Activated naive CD4-positive, alpha-beta T cell treated with anti-CD3 and anti-CD28 coated beads, Interleukin-2, amount 50 U/mL, for 24 hours (primary cell): ENCODE measurements around the gene TRIM44.

ENCODE experiments used
- H3K27ac Mint-ChIP-seq: one replicate; pipeline ENCODE4 v1.8.0; 2021; ENCODE audit warnings: mild to moderate bottlenecking, mixed read lengths
- H3K27me3 Mint-ChIP-seq: one replicate; pipeline ENCODE4 v1.8.0; 2021; ENCODE audit warnings: mixed read lengths
- H3K36me3 Mint-ChIP-seq: one replicate; pipeline ENCODE4 v1.8.0; 2021; ENCODE audit warnings: mixed read lengths
- H3K4me1 Mint-ChIP-seq: one replicate; pipeline ENCODE4 v1.8.0; 2021; ENCODE audit warnings: mixed read lengths
- H3K4me3 Mint-ChIP-seq: one replicate; pipeline ENCODE4 v1.8.0; 2021; ENCODE audit warnings: mild to moderate bottlenecking, mixed read lengths
- H3K9me3 Mint-ChIP-seq: one replicate; pipeline ENCODE4 v1.8.0; 2021; ENCODE audit warnings: mixed read lengths

Gene TRIM44

GRCh38 chr11:35662649-35663407 lies at the start of gene TRIM44:
TSS of gene TRIM44 (plus strand) at chr11:35662775. CDS start at chr11:35663112, 337 bp downstream.
- H3K4me1 Mint-ChIP-seq = peaks cover 53% of the 10 kb centered on the region
- H3K4me3 Mint-ChIP-seq = peak within 1 kb of the TSS; percentile 97
- peaks cover 34% of the 10 kb centered on the region for H3K36me3 Mint-ChIP-seq
- H3K27me3 Mint-ChIP-seq = peaks cover 2% of the 10 kb centered on the region
- H3K9me3 Mint-ChIP-seq = peaks cover 19% of the 10 kb centered on the region
- peak within 1 kb of the TSS; percentile 99 for H3K27ac Mint-ChIP-seq

GRCh38 chr11:35614939-35615569 lies 47.5 kb upstream of the TRIM44 start:
- H3K27ac Mint-ChIP-seq = no peak overlapping the region
- H3K9me3 Mint-ChIP-seq = no peaks in the 10 kb centered on the region
- peaks cover 9% of the 10 kb centered on the region for H3K4me1 Mint-ChIP-seq
- H3K27me3 Mint-ChIP-seq = peaks cover 27% of the 10 kb centered on the region
- no peaks in the 10 kb centered on the region for H3K36me3 Mint-ChIP-seq
- H3K4me3 Mint-ChIP-seq = no peak overlapping the region

GRCh38 chr11:35615921-35616900 lies 46.4 kb upstream of the TRIM44 start:
- Mint-ChIP-seq H3K4me3 (peak overlapping the region; percentile 33), H3K27me3 (peaks cover 34% of the 10 kb centered on the region), H3K4me1 (peaks cover 10% of the 10 kb centered on the region)

GRCh38 chr11:35617316-35617686 lies 45.3 kb upstream of the TRIM44 start:
- peaks cover 10% of the 10 kb centered on the region for H3K4me1 Mint-ChIP-seq
- H3K36me3 Mint-ChIP-seq = no peaks in the 10 kb centered on the region
- H3K9me3 Mint-ChIP-seq = no peaks in the 10 kb centered on the region
- H3K4me3 Mint-ChIP-seq = peak overlapping the region; percentile 82
- peaks cover 38% of the 10 kb centered on the region for H3K27me3 Mint-ChIP-seq
- H3K27ac Mint-ChIP-seq = no peak overlapping the region

More at GRCh38 chr11:35615921-35616900, 46.4 kb upstream of the TRIM44 start:
- Mint-ChIP-seq H3K9me3 (no peaks in the 10 kb centered on the region), H3K36me3 (no peaks in the 10 kb centered on the region), H3K27ac (no peak overlapping the region)

GRCh38 chr11:35617687-35618496 lies 44.7 kb upstream of the TRIM44 start, which contains the start of gene FJX1:
TSS of gene FJX1 (plus strand) at chr11:35618460. CDS start at chr11:35618637, 177 bp downstream.
- H3K9me3 Mint-ChIP-seq = no peaks in the 10 kb centered on the region
- no peak within 1 kb of the TSS for H3K27ac Mint-ChIP-seq
- H3K4me3 Mint-ChIP-seq = peak within 1 kb of the TSS; percentile 82
- H3K4me1 Mint-ChIP-seq = peaks cover 10% of the 10 kb centered on the region
- peaks cover 38% of the 10 kb centered on the region for H3K27me3 Mint-ChIP-seq
- H3K36me3 Mint-ChIP-seq = no peaks in the 10 kb centered on the region

GRCh38 chr11:35618497-35619115 lies 44.0 kb upstream of the TRIM44 start:
- Mint-ChIP-seq H3K36me3 (no peaks in the 10 kb centered on the region), H3K4me3 (no peak overlapping the region), H3K27ac (no peak overlapping the region), H3K9me3 (no peaks in the 10 kb centered on the region), H3K27me3 (peaks cover 38% of the 10 kb centered on the region), H3K4me1 (peaks cover 10% of the 10 kb centered on the region)

GRCh38 chr11:35619116-35619854 lies 43.3 kb upstream of the TRIM44 start:
- H3K4me1 Mint-ChIP-seq = peaks cover 10% of the 10 kb centered on the region
- no peaks in the 10 kb centered on the region for H3K36me3 Mint-ChIP-seq
- H3K27me3 Mint-ChIP-seq = peaks cover 41% of the 10 kb centered on the region
- H3K27ac Mint-ChIP-seq = no peak overlapping the region
- no peaks in the 10 kb centered on the region for H3K9me3 Mint-ChIP-seq
- H3K4me3 Mint-ChIP-seq = peak overlapping the region; percentile 76

GRCh38 chr11:35619855-35620640 lies 42.5 kb upstream of the TRIM44 start:
- Mint-ChIP-seq H3K27me3 (peaks cover 41% of the 10 kb centered on the region), H3K27ac (no peak overlapping the region), H3K9me3 (no peaks in the 10 kb centered on the region), H3K36me3 (no peaks in the 10 kb centered on the region), H3K4me1 (peaks cover 10% of the 10 kb centered on the region), H3K4me3 (peak overlapping the region; percentile 76)

- Mint-ChIP-seq H3K4me1 (peaks cover 10% of the 10 kb centered on the region), H3K36me3 (no peaks in the 10 kb centered on the region), H3K4me3 (no peak overlapping the region), H3K27ac (no peak overlapping the region), H3K9me3 (no peaks in the 10 kb centered on the region), H3K27me3 (peaks cover 38% of the 10 kb centered on the region)
Measured at GRCh38 chr11:35620795-35621194, 41.8 kb upstream of the TRIM44 start.

GRCh38 chr11:35621620-35622019 lies 41.0 kb upstream of the TRIM44 start:
- peaks cover 10% of the 10 kb centered on the region for H3K4me1 Mint-ChIP-seq
- peaks cover 42% of the 10 kb centered on the region for H3K27me3 Mint-ChIP-seq
- no peaks in the 10 kb centered on the region for H3K36me3 Mint-ChIP-seq
- no peaks in the 10 kb centered on the region for H3K9me3 Mint-ChIP-seq
- H3K27ac Mint-ChIP-seq = no peak overlapping the region
- H3K4me3 Mint-ChIP-seq = peak overlapping the region; percentile 33

- Mint-ChIP-seq H3K27me3 (peaks cover 40% of the 10 kb centered on the region), H3K27ac (no peak overlapping the region), H3K4me3 (no peak overlapping the region), H3K9me3 (no peaks in the 10 kb centered on the region), H3K36me3 (no peaks in the 10 kb centered on the region), H3K4me1 (peaks cover 10% of the 10 kb centered on the region)
Measured at GRCh38 chr11:35622070-35622469, 40.5 kb upstream of the TRIM44 start.

- H3K4me1 Mint-ChIP-seq = peaks cover 5% of the 10 kb centered on the region
- H3K4me3 Mint-ChIP-seq = no peak overlapping the region
- H3K9me3 Mint-ChIP-seq = no peaks in the 10 kb centered on the region
- H3K36me3 Mint-ChIP-seq = no peaks in the 10 kb centered on the region
- H3K27me3 Mint-ChIP-seq = peaks cover 42% of the 10 kb centered on the region
- no peak overlapping the region for H3K27ac Mint-ChIP-seq
Measured at GRCh38 chr11:35623621-35624168, 38.9 kb upstream of the TRIM44 start.

- Mint-ChIP-seq H3K27ac (no peak overlapping the region), H3K4me3 (no peak overlapping the region), H3K4me1 (peaks cover 5% of the 10 kb centered on the region), H3K36me3 (no peaks in the 10 kb centered on the region), H3K9me3 (no peaks in the 10 kb centered on the region), H3K27me3 (peaks cover 45% of the 10 kb centered on the region)
Measured at GRCh38 chr11:35624316-35624715, 38.3 kb upstream of the TRIM44 start.
